OCI-M1 (cell line): Measurements from ENCODE around the gene SH3YL1.

Source experiments
- DNase-seq: peaks from one replicate; lab custom pipeline; 2025; lab: John Stamatoyannopoulos, UW

The SH3YL1 gene

GRCh38 chr2:256094-256493, 7.7 kb downstream of the SH3YL1 start:
- DNase-seq = no peak

GRCh38 chr2:255195-255594, 8.6 kb downstream of the SH3YL1 start:
- DNase-seq = no peak

GRCh38 chr2:254241-254640, 9.6 kb downstream of the SH3YL1 start:
- no peak for DNase-seq

- DNase-seq = no peak
Observed at GRCh38 chr2:253202-253638, 10.6 kb downstream of the SH3YL1 start.

GRCh38 chr2:252001-252602, 11.7 kb downstream of the SH3YL1 start:
- DNase-seq = no peak

- DNase-seq = no peak
Observed at GRCh38 chr2:249538-250042, 14.2 kb downstream of the SH3YL1 start.

GRCh38 chr2:248724-249123, 15.1 kb downstream of the SH3YL1 start:
- DNase-seq = no peak

- peak; percentile 82 for DNase-seq
Observed at GRCh38 chr2:246489-247144, 17.2 kb downstream of the SH3YL1 start.

GRCh38 chr2:244547-244946, 19.3 kb downstream of the SH3YL1 start:
- DNase-seq = no peak

- no peak for DNase-seq
Observed at GRCh38 chr2:238869-239268, 25.0 kb downstream of the SH3YL1 start.

GRCh38 chr2:238431-238830, 25.4 kb downstream of the SH3YL1 start:
- no peak for DNase-seq

- no peak for DNase-seq
Observed at GRCh38 chr2:237878-238277, 26.0 kb downstream of the SH3YL1 start.

- no peak for DNase-seq
Observed at GRCh38 chr2:236993-237539, 26.8 kb downstream of the SH3YL1 start.

- no peak for DNase-seq
Observed at GRCh38 chr2:234421-234820, 29.4 kb downstream of the SH3YL1 start.

GRCh38 chr2:233030-233429, 30.8 kb downstream of the SH3YL1 start:
- no peak for DNase-seq

- DNase-seq = no peak
Observed at GRCh38 chr2:231521-232185, 32.2 kb downstream of the SH3YL1 start.

GRCh38 chr2:228518-229278, 35.1 kb downstream of the SH3YL1 start:
- DNase-seq = no peak

- no peak for DNase-seq
Observed at GRCh38 chr2:228115-228514, 35.7 kb downstream of the SH3YL1 start.

- DNase-seq = peak; percentile 64
Observed at GRCh38 chr2:223971-224760, 39.7 kb downstream of the SH3YL1 start.

GRCh38 chr2:223451-223850, 40.4 kb downstream of the SH3YL1 start:
- no peak for DNase-seq

- DNase-seq = no peak
Observed at GRCh38 chr2:216068-216467, 47.8 kb downstream of the SH3YL1 start.
